A549 (cell line): ENCODE measurements around the gene KIZ. TPM values are rescaled to one million over a fixed set of nuclear protein-coding genes. Genes with fewer than 3 reads are reported as not detected.

Source experiments
- ATAC-seq, 2 experiments: fragments of 200-7000 bp in 1 of 2; fragments of >200 bp in 1 of 2; cut with Nextera tagmentation in 1 of 2; cut with Tn5 transposase in 1 of 2; 3 replicates each; pipeline versions ENCODE4 v1.8.0 to v1.9.1; 2018 to 2020; ENCODE audit warnings: mild to moderate bottlenecking in 1 of 2, moderate library complexity in 1 of 2
- CTCF ChIA-PET: fragments of 300-600 bp; sonication (Branson Sonifier 250); formaldehyde crosslinking; extraction: SDS; loops from one replicate; lab custom pipeline; 2021; ENCODE audit warnings: antibody characterized with exemption, inconsistent platforms; lab: Yijun Ruan, JAX
- POLR2A ChIA-PET: fragments of 350-600 bp; formaldehyde crosslinking; extraction: SDS; loops from one replicate; lab custom pipeline; 2021; ENCODE audit warnings: antibody characterized with exemption, inconsistent platforms; lab: Yijun Ruan, JAX
- DNase-seq, 2 experiments: peaks; one replicate each; pipeline versions ENCODE4 v3.0.0 to v3.0.0-alpha.2; 2011 to 2016; ENCODE audit warnings: low read depth in 1 of 2, low spot score in 1 of 2
- FAIRE-seq: peaks from 2 replicates; lab custom pipeline; 2011; peaks lifted over from hg19 to GRCh38; lab: Jason Lieb, UNC
- H3K27ac ChIP-seq, 2 experiments: fragments of >200 bp; sonication (Bioruptor Twin); formaldehyde crosslinking; 3 replicates each; pipeline ENCODE4 v1.5.1; 2016 to 2017
- H3K4me1 ChIP-seq: fragments of >200 bp; sonication (Bioruptor Twin); formaldehyde crosslinking; 3 replicates; pipeline ENCODE4 v1.6.1; 2016
- H3K4me2 ChIP-seq: fragments of >200 bp; sonication (Bioruptor Twin); formaldehyde crosslinking; 3 replicates; pipeline ENCODE4 v1.6.1; 2016
- H3K4me3 ChIP-seq: fragments of >200 bp; sonication (Bioruptor Twin); formaldehyde crosslinking; 3 replicates; pipeline ENCODE4 v1.5.1; 2016
- H3K9me3 ChIP-seq: fragments of >200 bp; sonication (Bioruptor Twin); formaldehyde crosslinking; 3 replicates; pipeline ENCODE4 v1.6.1; 2016
- CHD2 ChIP-seq: fragments of 150-350 bp; IDR thresholded peaks from 2 replicates; pipeline ENCODE4 v1.6.1; 2014; ENCODE audit warnings: low read length; ENCODE audit not compliant: partially characterized antibody
- E2F6 ChIP-seq: IDR thresholded peaks from 2 replicates; pipeline ENCODE4 v1.6.1; 2012; ENCODE audit warnings: low read depth, borderline replicate concordance
- ESRRA ChIP-seq: fragments of 150-350 bp; IDR thresholded peaks from 2 replicates; pipeline ENCODE4 v1.6.1; 2014; ENCODE audit warnings: mild to moderate bottlenecking, low read length, borderline replicate concordance
- FOSB ChIP-seq: fragments of 250-450 bp; sonication (Bioruptor Pico); IDR thresholded peaks from 2 replicates; pipeline ENCODE4 v1.5.0; 2020; ENCODE audit warnings: mild to moderate bottlenecking, moderate library complexity
- FOSL2 ChIP-seq, 2 experiments: fragments of 450-650 bp in 1 of 2; fragments of >200 bp in 1 of 2; sonication (Bioruptor Twin) in 1 of 2; formaldehyde crosslinking; IDR thresholded peaks; 2 replicates each; pipeline versions ENCODE4 v1.5.0 to v1.6.1; 2016 to 2020; ENCODE audit warnings: mild to moderate bottlenecking in 1 of 2, moderate library complexity in 1 of 2
- GATA3 ChIP-seq: IDR thresholded peaks from 2 replicates; pipeline ENCODE4 v1.6.1; 2012; ENCODE audit warnings: borderline replicate concordance
- HOXB13 ChIP-seq: fragments of 250-450 bp; sonication (Bioruptor Pico); IDR thresholded peaks from 2 replicates; pipeline ENCODE4 v1.5.0; 2020; ENCODE audit warnings: low read depth, mild to moderate bottlenecking, moderate library complexity
- HOXB5 ChIP-seq: fragments of 250-450 bp; sonication (Bioruptor Pico); IDR thresholded peaks from 2 replicates; pipeline ENCODE4 v1.5.0; 2020; ENCODE audit warnings: mild to moderate bottlenecking, moderate library complexity
- MAX ChIP-seq: IDR thresholded peaks from 2 replicates; pipeline ENCODE4 v1.6.1; 2012
- MAZ ChIP-seq: fragments of 150-350 bp; IDR thresholded peaks from 2 replicates; pipeline ENCODE4 v1.6.1; 2014; ENCODE audit warnings: antibody characterized with exemption, low read depth, low read length, borderline replicate concordance
- MYC ChIP-seq: IDR thresholded peaks from 2 replicates; pipeline ENCODE4 v1.6.1; 2012; ENCODE audit warnings: mild to moderate bottlenecking, inconsistent platforms, low read length, improper control_type of control experiment, borderline replicate concordance
- NPAS2 ChIP-seq: fragments of 250-450 bp; sonication (Bioruptor Pico); IDR thresholded peaks from 2 replicates; pipeline ENCODE4 v1.8.0; 2022; ENCODE audit warnings: mild to moderate bottlenecking, moderate library complexity, borderline replicate concordance
- POLR2A ChIP-seq: IDR thresholded peaks from 2 replicates; pipeline ENCODE4 v1.6.1; 2012; ENCODE audit warnings: mild to moderate bottlenecking, low read length
- POLR2AphosphoS2 ChIP-seq: conservative IDR thresholded peaks from 2 replicates; pipeline ENCODE4 v1.6.1; 2012; ENCODE audit warnings: low read length, improper control_type of control experiment, inconsistent platforms
- SMC3 ChIP-seq: fragments of >200 bp; sonication (Bioruptor Twin); formaldehyde crosslinking; IDR thresholded peaks from 3 replicates; pipeline ENCODE4 v1.6.1; 2018; ENCODE audit warnings: inconsistent platforms
- ZSCAN20 ChIP-seq: fragments of 250-450 bp; sonication (Bioruptor Pico); IDR thresholded peaks from 2 replicates; pipeline ENCODE4 v1.8.0; 2022; ENCODE audit warnings: mild to moderate bottlenecking, moderate library complexity
- WGBS: methylation state at CpG from one replicate; pipeline ENCODE4 v1.1.6; 2017; ENCODE audit errors: missing lambda C conversion rate; 5-methylcytosine and 5-hydroxymethylcytosine counted together
- polyA plus RNA-seq, 4 experiments: library from polyadenylated mRNA; depleted of rRNA in 3 of 4; stranded (reverse); fragments of >200 nt; fragmentation: RNase III in 1 of 4; extraction: RNeasy Plus Mini Kit Qiagen cat#74134 plus additional on column Dnase treatment in 1 of 4; gene quantifications; 2 replicates in 3 of 4; 3 replicates in 1 of 4; pipeline ENCODE4 v1.2.3, GENCODE V29; 2011 to 2017
- TF ChIP-seq, protein P1 (sequence below): fragments of 250-450 bp; sonication (Bioruptor Pico); IDR thresholded peaks from 2 replicates; pipeline ENCODE4 v1.5.0; 2020; ENCODE audit warnings: low read depth, mild to moderate bottlenecking, moderate library complexity
- TF ChIP-seq, protein P2 (sequence below): fragments of 150-350 bp; IDR thresholded peaks from 2 replicates; pipeline ENCODE4 v1.6.1; 2014; ENCODE audit warnings: low read depth, mild to moderate bottlenecking, low read length
- TF ChIP-seq, protein P3 (sequence below): fragments of >200 bp; sonication (Bioruptor Twin); formaldehyde crosslinking; IDR thresholded peaks from 3 replicates; pipeline ENCODE4 v1.5.1; 2016

KIZ gene
- polyA plus RNA-seq, 2 of the 4 experiments (the other 2 are of a cell fraction), result 6.3 to 19.1 TPM

DNA sequence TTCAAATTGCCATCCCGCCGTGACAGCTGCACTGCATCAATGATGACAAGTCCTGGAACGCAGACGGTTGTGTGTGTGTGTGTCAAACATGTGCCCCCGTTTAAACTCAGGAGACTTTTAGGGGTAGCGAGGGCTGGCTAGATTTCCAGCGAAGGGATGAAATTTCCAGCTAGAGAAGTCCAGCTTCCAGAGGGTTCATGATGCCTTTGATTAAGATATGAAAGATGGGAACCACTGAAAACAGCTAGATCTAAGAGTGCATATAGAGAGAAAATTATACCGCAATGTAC is 644 bp downstream of the KIZ start:
- Histone ChIP-seq H3K4me2 (peak overlapping the region; percentile 81), H3K4me1 (peaks cover 10% of the 10 kb centered on the region), H3K4me3 (peak overlapping the region; percentile 89), H3K27ac (peak overlapping the region; percentile 82 to 93), H3K9me3 (no peaks in the 10 kb centered on the region)
- no peak for FAIRE-seq
- 22% methylated on average over 8 of the region's 8 CpGs for WGBS
- TF ChIP-seq ZSCAN20 (CRISPR knock-in tag) (no peak), POLR2A (no peak), FOSB (no peak), MAZ (no peak), POLR2AphosphoS2 (no peak), HOXB5 (CRISPR knock-in tag) (no peak), MAX (no peak), HOXB13 (no peak), CHD2 (no peak), FOSL2 (IDR thresholded peaks at IDR 0.05) (no peak), FOSL2 (CRISPR knock-in tag; IDR thresholded peaks at IDR 0.05) (no peak), SMC3 (no peak), ESRRA (no peak), E2F6 (no peak), NPAS2 (no peak)
- TF ChIP-seq, protein P1, sequence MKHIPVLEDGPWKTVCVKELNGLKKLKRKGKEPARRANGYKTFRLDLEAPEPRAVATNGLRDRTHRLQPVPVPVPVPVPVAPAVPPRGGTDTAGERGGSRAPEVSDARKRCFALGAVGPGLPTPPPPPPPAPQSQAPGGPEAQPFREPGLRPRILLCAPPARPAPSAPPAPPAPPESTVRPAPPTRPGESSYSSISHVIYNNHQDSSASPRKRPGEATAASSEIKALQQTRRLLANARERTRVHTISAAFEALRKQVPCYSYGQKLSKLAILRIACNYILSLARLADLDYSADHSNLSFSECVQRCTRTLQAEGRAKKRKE (CRISPR knock-in tag), result no peak
- TF ChIP-seq, protein P2, sequence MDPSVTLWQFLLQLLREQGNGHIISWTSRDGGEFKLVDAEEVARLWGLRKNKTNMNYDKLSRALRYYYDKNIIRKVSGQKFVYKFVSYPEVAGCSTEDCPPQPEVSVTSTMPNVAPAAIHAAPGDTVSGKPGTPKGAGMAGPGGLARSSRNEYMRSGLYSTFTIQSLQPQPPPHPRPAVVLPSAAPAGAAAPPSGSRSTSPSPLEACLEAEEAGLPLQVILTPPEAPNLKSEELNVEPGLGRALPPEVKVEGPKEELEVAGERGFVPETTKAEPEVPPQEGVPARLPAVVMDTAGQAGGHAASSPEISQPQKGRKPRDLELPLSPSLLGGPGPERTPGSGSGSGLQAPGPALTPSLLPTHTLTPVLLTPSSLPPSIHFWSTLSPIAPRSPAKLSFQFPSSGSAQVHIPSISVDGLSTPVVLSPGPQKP, result no peak
- POLR2A ChIA-PET, result interaction anchor here (1.3 to 1.7 kb wide), 3 partner anchors 15 to 177 kb away, joined by 3 to 6 read pairs (median 5); partner anchors contain the start of gene XRN2
- no peak for DNase-seq
- CTCF ChIA-PET, result interaction anchor here (0.7 to 4.3 kb wide), 6 partner anchors 13 to 284 kb away, joined by 3 to 22 read pairs (median 4); no protein-coding TSS in a partner anchor
- ATAC-seq, result 0 out of 6 replicates have a peak, but pooled peaks of 1 of the 2 experiments have one; percentile 1

DNA sequence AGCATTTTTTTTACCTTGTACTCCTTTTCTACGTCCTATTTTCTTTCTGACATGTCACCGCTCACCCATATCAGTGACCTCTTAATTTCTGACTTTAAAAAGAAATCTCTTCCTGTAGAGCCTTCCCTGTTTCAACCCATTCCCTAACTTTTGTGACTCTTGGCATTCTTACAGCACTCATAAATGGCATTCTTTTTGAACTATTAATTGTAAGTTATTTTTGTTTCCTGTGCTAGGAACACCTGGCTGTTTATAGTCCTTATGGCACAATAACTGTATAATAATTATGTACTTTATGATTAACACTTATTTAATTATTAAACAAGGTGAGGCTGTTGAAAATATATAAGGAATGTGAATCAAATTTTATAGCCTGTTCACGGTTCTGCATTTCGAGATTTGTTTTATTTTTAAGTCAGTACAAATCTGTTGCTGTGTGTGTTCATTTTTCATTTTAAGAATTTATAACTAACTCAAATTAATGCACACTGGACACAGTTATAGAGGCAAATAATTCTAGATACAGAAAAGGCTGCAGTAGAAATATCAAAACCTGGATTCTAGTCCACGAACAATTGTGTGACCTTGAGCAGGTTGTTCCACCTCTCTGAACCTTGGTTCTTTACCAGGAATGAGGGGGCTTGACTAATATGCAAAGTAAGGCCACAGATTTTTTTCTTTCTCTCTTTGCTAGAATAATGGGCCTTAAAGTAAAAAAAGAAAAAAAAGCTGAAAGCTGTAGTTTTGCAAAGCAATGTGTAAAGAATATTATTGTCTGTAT is 1.5 kb downstream of the KIZ start:
- H3K9me3 ChIP-seq, result no peaks in the 10 kb centered on the region
- no peak for TF ChIP-seq HOXB13
- TF ChIP-seq, protein P3, sequence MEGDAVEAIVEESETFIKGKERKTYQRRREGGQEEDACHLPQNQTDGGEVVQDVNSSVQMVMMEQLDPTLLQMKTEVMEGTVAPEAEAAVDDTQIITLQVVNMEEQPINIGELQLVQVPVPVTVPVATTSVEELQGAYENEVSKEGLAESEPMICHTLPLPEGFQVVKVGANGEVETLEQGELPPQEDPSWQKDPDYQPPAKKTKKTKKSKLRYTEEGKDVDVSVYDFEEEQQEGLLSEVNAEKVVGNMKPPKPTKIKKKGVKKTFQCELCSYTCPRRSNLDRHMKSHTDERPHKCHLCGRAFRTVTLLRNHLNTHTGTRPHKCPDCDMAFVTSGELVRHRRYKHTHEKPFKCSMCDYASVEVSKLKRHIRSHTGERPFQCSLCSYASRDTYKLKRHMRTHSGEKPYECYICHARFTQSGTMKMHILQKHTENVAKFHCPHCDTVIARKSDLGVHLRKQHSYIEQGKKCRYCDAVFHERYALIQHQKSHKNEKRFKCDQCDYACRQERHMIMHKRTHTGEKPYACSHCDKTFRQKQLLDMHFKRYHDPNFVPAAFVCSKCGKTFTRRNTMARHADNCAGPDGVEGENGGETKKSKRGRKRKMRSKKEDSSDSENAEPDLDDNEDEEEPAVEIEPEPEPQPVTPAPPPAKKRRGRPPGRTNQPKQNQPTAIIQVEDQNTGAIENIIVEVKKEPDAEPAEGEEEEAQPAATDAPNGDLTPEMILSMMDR, result no peak
- no peak for TF ChIP-seq GATA3
- TF ChIP-seq MYC, result no peak
- H3K4me1 ChIP-seq, result peaks cover 10% of the 10 kb centered on the region
- H3K4me3 ChIP-seq, result peak overlapping the region; percentile 89; the same call in 1 of the 3 replicates
- CTCF ChIA-PET, result interaction anchor here (0.7 to 4.3 kb wide), 4 partner anchors 19 to 285 kb away, joined by 3 to 22 read pairs (median 9); no protein-coding TSS in a partner anchor
- no peak overlapping the region for H3K27ac ChIP-seq
- no peak for DNase-seq
- POLR2A ChIA-PET, result interaction anchor here (1.4 kb wide), 1 partner anchor 55 kb away, joined by 5 read pairs; no protein-coding TSS in a partner anchor
- 92% methylated on average over 5 of the region's 5 CpGs for WGBS
- peak overlapping the region; percentile 81 for H3K4me2 ChIP-seq
- ATAC-seq, result no peak
- peak; percentile 43 for FAIRE-seq
